A549 treated with ZK216348 at 1 μM for 4 hours (cell line): ENCODE measurements around the gene GPR37. TPM values are rescaled to one million over a fixed set of nuclear protein-coding genes. Genes with fewer than 3 reads are reported as not detected.

Experiments used
- total RNA-seq: library from RNA; stranded (reverse); fragments of 200-300 nt; extraction: Qiagen RNA extraction; gene quantifications from 5 replicates; pipeline ENCODE4 v1.2.3, GENCODE V29; 2022; ENCODE audit warnings: low read depth

GPR37 gene, protein sequence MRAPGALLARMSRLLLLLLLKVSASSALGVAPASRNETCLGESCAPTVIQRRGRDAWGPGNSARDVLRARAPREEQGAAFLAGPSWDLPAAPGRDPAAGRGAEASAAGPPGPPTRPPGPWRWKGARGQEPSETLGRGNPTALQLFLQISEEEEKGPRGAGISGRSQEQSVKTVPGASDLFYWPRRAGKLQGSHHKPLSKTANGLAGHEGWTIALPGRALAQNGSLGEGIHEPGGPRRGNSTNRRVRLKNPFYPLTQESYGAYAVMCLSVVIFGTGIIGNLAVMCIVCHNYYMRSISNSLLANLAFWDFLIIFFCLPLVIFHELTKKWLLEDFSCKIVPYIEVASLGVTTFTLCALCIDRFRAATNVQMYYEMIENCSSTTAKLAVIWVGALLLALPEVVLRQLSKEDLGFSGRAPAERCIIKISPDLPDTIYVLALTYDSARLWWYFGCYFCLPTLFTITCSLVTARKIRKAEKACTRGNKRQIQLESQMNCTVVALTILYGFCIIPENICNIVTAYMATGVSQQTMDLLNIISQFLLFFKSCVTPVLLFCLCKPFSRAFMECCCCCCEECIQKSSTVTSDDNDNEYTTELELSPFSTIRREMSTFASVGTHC
- total RNA-seq = 0.45 to 0.89 TPM (median 0.64 TPM) in 5 replicates

DNA sequence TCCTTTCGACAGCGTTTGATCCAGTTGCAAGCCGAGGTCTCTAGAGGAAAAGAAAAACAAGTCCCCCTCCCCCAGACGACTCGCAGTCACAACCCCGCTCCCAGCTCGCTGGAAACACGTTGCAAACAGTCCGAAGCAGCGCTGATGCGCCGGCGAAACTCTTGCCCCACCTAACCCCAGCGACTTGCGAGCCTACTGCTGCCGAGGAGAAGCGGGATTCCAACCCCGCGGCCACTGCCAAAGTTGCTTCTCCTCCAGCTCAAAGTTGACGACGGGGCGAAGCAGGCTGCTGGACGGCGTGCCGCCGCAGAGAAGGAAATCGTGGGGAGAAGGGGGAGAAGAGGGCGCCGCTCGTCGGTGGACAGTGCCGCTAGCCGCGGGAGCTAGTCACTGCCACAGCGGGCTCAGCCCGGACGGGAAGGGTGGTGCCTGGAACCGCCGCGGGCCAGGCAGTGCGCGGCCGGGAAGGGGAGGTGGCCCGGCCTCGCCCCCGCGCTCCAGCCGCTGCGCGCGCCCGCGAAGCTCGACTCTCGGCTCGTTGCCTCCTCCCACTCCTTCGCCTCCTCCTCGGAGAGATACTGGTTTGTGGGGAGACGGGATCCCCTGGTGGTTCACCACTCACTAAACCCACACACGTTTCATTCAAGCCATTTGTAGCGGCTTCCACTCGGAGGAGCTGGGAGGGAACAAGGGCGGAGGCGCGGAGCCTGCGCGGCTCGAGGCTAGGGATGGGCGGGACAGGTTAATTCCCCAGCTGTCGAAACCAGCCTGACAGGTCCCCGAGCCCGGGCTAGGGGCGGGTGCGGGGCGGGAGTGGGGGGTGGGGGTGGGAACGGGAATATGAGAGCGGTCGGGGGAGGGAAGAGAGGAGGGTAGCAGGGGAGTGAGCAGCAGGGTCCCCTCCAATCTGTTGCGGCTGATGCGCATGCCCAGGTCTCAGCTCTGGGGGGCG, at the start of gene GPR37:
Gene GPR37, minus strand, starts transcription at position 392 of the 952 bp plus-strand sequence. CDS start 816 bp downstream, outside the sequence.

Other genes starting within 250 kb of the GPR37 start
- 11.7 to 17.7 TPM (median 13.2 TPM) in 5 replicates for gene POT1, start 164.0 kb upstream of the GPR37 start, total RNA-seq